Stimulated activated CD4-positive, alpha-beta T cell treated with anti-CD3 and anti-CD28 coated beads, Interleukin-1b, Interleukin-23, amount 100 ng/mL, for 24 hours (primary cell): ENCODE data around the gene SPANXB1.
"Not testable (repeated sequence)": the region's sequence is repeated elsewhere in the genome, so short reads cannot be mapped to it uniquely, and the experiment has no call there.

Experiments used
- DNase-seq, 4 experiments: peaks; one replicate each; pipeline ENCODE4 v3.0.0-alpha.2; 2020; ENCODE audit warnings: low read depth in 4 of 4, low spot score in 1 of 4

The SPANXB1 gene

GRCh38 chrX:141002568-141002967, at the start of gene SPANXB1:
TSS of gene SPANXB1 (plus strand) at chrX:141002594. CDS start at chrX:141002694, 100 bp downstream.
- not testable (repeated sequence) for DNase-seq

- DNase-seq: no peak
Measured at GRCh38 chrX:140967036-140967435, 35.4 kb upstream of the SPANXB1 start.

- DNase-seq: no peak
Measured at GRCh38 chrX:140971099-140971795, 31.1 kb upstream of the SPANXB1 start.

- no peak for DNase-seq
Measured at GRCh38 chrX:140975472-140975871, 26.9 kb upstream of the SPANXB1 start.

GRCh38 chrX:140980271-140980670, 22.1 kb upstream of the SPANXB1 start:
- DNase-seq: no peak

GRCh38 chrX:140983730-140984129, 18.7 kb upstream of the SPANXB1 start:
- DNase-seq: no peak

GRCh38 chrX:141005243-141005642, 2.8 kb downstream of the SPANXB1 start:
- DNase-seq: not testable (repeated sequence)

- DNase-seq: not testable (repeated sequence)
Measured at GRCh38 chrX:141044246-141044645, 41.9 kb downstream of the SPANXB1 start.

GRCh38 chrX:141049878-141050277, 47.5 kb downstream of the SPANXB1 start:
- DNase-seq: not testable (repeated sequence)

GRCh38 chrX:141052098-141052497, 49.7 kb downstream of the SPANXB1 start:
- not testable (repeated sequence) for DNase-seq
